LoVo (cell line): ENCODE results near the gene SPDYE16.
"Not testable (repeated sequence)": the region's sequence is repeated elsewhere in the genome, so short reads cannot be mapped to it uniquely, and the experiment has no call there.

ENCODE experiments used
- DNase-seq: peaks from one replicate; pipeline ENCODE4 v3.0.0-alpha.2; 2016; ENCODE audit warnings: low spot score

The SPDYE16 gene

DNA sequence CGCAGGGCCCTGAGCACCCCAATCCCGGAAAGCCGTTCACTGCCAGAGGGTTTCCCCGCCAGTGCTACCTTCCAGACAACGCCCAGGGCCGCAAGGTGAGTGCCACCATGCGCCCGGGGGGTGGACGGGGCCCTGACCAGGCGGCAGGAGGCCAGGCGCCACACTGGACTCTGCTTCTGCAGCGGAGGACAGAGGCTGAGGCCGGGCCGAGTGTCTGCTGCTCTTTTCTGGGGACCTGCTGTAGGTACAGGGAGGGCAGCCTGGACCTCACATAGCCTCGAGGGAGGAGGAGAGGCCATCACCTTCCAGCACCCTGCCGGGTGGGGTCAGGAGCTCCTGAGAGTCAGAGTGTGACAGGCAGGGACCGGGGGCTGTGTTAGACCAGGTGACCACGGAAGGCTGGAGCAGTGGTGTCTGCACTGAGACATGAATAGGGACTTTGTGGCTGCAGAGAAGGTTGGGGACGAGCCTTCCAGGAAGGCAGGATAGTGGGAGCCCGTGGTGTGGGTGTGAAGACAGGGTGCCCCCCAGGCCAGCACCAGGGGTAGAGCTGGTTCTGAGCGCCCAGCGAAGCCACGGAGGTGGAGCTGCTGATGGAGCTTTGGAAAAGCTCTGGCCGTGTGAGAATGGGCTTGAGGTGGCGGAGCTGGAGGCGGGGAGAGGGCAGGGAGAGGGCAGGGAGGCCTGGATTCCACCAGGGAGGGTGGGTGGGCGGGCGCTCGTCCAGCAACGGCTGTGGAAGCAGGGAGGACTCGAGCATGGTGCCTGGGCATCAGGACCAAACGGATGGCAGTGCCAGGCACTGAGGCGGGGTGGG is 38.5 kb downstream of the SPDYE16 start:
- DNase-seq = not testable (repeated sequence)

DNA sequence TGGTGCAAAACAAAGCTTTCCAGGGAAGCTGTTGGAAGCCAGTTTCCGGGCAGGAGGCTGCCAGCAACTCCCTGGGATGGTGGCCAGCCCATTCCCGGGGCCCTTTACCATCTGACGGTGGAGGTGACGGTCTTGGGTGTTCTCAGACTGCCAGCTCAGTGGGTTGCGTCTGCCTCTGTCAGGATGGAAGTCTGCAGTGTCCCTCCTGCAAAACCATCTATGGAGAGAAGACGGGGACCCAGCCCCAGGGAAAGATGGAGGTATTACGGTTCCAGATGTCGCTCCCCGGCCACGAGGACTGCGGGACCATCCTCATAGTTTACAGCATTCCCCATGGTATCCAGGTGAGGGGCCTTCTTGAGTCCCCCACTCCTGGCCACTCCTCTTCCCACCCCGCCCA is 39.9 kb downstream of the SPDYE16 start:
- DNase-seq = not testable (repeated sequence)

DNA sequence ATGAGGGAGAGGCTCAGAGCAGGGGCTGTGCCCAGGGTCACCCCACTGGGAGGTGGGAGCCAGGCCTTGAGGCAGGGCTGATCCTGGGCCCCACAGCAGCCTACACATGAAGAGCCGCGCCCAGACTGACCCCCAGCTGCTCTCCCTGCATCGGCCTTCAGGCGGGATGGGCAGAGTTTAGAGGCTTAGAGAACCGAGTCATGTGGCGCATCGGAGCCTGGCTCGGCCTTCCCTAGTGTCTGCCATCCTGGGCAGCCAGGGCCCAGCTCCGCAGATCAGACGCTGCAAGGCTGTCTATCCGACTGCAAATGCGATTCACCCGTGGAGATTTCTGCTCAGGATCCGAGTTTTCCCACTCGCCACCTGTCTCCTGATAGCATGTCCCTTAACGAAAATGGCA is 40.3 kb downstream of the SPDYE16 start:
- DNase-seq = not testable (repeated sequence)

DNA sequence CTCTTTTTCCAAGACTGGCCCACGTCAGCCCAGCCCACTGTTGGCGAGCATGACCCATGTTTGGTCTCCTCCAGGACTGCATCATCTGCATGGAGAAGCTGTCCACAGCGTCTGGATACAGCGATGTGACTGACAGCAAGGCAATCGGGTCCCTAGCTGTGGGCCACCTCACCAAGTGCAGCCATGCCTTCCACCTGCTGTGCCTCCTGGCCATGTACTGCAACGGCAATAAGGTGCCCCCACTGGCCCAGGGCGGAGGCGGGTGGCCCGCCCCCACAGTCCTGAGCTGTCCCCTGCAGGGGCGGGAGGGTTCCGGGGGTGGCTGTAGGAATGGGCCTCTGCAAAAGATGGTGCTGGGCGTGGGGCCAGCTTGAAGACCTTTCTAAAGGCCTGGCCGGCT is 40.9 kb downstream of the SPDYE16 start:
- not testable (repeated sequence) for DNase-seq

DNA sequence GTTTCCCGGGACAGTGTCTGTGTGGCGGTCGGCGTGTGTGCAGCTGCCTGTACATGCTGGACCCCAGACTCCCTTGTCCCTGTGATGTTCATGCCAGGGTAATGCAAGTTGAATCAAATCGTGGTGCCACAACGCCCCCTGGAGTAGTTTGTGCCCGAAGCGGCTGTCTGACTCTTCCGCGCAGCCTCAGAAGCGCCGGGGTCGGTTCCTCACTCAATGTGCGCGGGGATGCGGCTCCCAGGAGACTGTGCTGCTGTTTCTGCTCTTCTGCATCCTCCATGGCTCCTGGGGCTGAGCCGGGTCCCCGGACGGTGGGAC is 43.2 kb downstream of the SPDYE16 start:
- not testable (repeated sequence) for DNase-seq

DNA sequence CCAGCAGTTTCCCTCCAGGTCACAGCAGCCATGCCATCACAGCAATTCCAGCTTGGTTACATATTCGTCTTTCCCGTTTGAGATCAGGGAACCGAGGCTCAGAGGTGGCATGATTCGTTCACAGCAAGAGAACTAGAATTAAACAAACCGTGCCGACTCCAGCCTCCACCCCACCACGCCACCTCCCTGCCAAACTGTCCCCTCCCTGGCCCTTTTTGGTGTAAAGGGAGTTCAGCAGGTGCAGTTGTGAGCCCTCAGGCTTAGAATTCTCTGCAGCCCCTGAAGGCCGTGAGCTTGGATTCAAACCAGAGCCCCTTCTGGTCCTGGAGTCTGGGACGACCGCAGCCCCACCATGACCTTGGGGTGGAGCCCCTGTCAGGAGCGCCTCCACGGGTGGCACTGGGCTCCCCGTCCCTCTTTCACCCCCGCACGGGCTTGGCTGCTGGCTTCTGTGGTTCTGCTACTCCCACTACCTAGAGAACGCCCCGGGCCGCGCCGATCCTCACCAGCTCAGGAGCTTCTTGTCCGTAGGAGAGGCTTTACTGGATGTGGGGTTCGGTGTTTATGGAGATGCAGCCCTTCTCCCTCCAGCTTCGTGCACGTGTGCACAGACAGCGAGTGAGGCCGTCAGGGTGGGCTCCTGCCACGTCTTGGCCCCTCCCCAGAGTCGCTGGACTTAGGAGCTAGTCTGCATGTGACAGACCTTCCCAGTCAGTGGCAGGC is 43.7 kb downstream of the SPDYE16 start:
- DNase-seq = not testable (repeated sequence)

DNA sequence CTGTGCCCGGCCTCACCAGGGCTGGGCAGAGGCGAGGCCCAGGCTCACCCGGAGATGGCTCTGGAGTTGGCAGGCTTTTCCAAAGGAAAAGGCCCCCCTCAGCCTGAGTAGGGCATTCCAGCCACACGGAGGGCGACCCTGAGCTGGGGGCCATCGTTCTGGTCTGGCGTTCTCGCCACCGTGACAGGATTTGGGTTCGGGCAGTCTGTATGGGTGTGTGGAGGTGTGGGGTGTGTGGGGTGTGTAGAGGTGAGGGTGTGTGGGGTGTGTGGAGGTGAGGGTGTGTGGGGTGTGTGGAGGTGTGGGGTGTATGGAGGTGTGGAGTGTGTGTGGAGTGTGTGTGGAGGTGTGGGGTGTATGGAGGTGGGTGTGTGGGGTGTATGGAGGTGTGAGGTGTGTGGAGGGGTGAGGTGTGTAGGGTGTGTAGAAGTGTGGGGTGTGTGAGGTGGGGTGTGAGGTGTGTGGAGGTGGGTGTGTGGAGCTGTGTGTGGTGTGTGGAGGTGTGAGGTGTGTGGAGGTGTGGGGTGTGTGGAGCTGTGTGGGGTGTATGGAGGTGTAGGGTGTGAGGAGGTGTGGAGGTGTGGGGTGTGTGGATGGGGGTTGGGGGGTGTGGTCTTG is 44.4 kb downstream of the SPDYE16 start:
- not testable (repeated sequence) for DNase-seq

DNA sequence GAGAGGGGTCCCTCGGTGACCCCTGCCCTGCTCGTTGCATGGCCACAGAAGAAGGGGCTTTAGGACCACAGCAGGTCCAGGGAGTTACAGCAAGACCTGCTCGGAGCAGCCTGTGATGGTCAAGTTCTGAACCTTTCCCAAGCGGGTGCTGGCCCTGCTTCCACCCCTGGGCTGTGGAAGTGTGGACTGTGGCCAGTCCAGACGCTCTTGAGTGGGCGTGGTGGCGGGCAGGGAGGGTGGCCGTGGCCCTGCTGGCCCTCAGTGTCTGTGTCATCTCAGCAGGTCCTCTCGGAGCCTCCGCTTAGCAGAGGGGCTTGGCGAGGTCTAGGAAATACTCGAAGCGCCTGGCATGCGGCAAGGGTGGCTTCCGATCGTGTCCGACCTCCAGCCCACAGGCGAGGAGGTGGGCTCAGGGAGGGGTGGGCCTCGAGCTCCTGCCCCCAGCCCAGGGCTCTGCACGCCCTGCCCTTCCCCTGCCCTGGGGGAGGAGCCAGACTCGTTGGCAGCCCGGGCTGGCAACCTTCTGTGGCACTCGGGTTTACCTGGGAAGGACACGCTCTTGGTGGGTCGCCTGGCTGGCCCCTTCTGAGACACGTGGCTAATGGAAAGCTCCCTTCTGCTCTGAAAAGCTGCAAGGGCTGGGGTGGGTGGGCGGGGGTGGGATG is 45.0 kb downstream of the SPDYE16 start:
- not testable (repeated sequence) for DNase-seq

DNA sequence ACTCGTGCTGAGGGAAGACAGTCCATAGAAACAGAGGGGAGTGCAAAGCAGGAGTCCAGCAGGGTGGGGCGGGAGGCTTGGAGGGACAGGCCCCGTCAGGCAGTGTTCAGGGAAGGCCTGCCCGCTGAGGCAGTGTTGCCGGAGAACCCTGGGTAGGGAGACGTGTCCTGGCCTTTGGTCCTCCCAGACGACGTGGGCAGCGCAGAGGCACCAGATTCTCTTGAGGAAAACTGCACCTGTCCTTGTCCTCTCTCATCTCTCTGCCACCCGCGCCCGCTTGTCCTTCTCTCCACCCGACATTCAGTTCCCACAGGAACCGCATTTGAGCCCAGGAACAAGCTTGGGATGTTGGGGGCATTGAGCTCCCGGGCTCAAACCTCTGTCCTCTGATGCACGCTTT is 47.4 kb downstream of the SPDYE16 start:
- DNase-seq = not testable (repeated sequence)

DNA sequence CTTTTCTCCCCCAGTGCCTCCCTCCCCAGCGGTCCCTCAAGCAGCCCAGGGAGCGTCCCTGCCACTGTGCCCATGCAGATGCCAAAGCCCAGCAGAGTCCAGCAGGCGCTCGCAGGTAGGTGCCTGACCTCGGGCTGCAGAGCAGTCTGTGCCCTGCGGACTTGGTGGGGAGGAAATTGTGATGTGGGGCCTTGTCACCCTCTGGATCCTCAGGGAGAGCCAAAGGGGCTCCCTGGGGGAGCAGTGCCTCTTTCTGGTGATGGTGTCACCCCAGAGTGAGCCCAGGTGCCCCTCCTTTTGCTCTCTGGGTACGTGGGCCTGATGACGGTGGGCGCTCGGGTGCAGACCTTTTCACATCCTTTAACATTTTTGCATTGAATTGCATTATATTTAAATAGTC is 51.0 kb downstream of the SPDYE16 start:
- not testable (repeated sequence) for DNase-seq

DNA sequence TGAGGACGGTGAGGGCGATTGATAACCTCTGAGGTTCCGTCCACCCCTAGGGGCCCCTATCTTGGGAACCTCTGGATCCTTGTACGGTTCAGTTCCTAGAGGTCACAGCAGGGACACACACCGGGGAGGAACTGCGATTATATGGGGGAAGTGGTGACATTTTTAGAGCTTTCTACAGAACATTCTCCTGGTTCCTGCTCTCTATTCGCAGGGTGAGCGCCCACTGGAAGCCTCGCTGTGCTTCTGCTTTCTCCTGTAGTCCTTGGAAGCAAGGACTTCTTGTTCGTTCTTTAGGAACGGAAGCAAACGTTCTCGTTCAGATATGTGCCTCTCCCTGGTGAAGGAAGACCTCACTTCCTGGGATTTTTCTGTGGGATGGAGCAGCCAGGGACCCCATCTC is 55.1 kb downstream of the SPDYE16 start:
- DNase-seq = not testable (repeated sequence)

DNA sequence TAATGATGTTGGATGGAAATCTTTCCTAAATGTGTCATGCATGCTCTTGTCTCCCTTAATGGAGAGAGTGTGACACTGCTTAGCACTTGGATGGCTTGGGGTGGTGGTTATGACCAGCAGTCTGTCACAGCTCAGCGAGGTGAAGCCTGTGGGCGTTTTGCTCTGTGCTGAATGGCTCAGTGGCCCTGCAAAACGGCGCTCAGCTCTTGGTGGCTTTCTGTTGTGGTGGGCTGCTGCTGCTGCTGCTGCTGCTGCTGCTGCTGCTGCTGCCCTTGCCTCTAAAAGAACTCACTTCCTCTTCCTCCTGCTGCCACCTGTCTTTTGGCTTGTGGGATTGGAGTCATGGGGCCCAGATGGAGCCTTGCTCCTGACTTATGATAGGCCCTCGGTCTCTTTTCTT is 56.5 kb downstream of the SPDYE16 start:
- not testable (repeated sequence) for DNase-seq

DNA sequence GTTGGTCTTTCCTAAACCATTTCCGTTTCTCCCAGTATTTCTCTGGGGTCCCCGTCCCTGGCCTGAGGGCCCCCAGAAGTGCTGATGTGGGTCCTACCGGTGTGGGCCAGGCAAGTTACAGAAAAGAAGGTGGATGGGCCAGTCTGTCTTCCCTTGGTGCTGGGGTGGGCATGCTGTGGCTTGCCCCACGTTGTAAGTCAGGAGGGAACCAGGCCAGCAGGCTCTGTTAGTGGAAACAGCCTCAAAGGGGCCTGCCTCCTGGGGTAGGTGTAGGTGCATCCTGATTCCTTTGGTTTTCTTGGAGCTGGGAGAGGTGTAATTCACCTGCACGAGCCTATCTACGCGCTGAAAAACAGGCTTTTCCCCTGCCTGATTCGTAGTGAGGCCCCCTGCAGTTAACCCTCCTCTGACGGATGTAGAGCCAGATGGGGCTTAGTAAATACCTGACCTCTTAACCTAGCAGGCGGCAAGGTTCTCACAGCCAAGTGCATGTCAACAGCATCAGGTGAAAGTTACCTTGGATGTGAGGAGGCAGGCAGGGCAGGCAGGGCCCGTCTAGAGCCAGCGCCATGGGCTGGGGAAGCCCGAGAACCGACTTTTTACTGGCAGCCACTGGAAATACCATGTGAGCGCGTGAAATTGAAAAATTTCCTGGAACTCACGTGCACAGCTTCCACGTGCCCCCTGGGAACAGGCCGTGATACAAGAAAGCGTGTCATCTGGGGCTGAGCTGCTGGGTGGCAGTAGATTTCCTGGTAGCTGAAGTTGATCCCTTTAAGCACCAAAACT is 57.1 kb downstream of the SPDYE16 start:
- not testable (repeated sequence) for DNase-seq

DNA sequence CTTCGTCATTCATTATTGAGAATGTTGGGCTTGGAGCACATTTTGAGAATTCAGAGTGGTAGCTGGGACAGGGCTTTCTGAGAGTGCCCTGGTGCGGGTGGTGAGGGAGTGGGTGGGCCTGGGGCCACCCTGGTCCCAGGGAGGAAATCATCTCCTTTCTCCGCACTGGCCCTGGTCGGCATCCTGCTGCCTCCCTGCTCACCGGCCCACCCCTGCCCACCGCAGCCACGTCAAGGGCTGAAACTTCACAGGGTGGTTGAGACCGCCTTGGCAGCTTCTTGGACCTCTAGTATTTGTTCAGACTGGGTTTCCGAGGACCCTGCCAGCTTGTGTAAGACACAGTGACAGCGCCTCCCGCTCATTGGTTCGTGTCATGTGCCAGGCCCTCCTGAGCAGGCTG is 58.6 kb downstream of the SPDYE16 start:
- DNase-seq = not testable (repeated sequence)

DNA sequence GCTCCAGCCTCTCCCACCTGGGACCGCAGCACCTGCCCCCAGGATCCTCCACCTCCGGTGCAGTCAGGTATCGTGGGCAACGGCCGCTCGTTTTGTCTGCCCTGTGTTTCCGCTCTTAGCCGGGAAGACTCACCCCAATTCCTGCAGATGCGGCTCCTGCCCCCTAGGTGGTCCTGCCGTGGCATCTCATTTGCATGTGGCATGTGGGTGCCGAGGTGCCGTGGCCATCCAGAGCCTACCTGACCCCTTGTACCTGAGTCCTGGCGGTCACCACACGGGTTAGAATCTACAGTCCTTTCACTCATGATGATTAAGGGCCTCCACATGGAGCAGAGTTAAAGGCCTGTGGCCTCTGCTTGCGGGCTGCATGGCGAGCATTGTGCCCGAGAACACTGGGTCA is 60.0 kb downstream of the SPDYE16 start:
- not testable (repeated sequence) for DNase-seq

DNA sequence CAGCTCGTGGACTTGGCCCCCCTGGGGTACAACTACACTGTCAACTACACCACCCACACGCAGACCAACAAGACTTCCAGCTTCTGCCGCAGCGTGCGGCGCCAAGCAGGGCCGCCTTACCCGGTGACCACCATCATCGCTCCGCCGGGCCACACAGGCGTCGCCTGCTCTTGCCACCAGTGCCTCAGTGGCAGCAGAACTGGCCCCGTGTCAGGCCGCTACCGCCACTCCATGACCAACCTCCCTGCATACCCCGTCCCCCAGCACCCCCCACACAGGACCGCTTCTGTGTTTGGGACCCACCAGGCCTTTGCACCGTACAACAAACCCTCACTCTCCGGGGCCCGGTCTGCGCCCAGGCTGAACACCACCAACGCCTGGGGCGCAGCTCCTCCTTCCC is 60.4 kb downstream of the SPDYE16 start:
- not testable (repeated sequence) for DNase-seq
